GM19324 (cell line): ENCODE measurements around the gene POLR3G.
A peak's percentile ranks its signal among the peaks of the same experiment; 100 is the strongest.

ENCODE experiments used
- ATAC-seq: cut with Tn5 transposase; IDR thresholded peaks from one replicate; pipeline ENCODE4 v1.9.1; 2021; ENCODE audit warnings: mild to moderate bottlenecking, moderate library complexity; ENCODE audit not compliant: unreplicated experiment, low FRiP score

Gene POLR3G

DNA sequence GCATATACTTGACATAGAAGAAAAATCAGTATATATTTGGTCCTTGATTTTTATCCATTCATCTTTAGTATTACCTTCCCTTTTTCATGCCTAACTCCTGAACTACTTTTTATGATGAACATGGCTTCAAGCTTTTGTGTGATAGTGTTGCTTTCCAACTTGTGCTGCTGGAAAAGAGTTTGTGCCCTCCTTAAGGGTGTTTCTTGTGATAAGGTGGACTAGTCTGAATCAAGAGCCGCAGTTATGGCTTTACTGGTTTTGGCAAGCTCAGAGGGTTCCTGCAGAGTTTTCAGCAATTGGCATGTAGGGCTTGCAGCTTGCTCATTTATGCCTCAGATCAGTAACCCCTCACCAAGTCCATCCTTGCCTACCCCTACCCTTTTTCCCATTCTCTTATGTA is 20.5 kb downstream of the POLR3G start:
- ATAC-seq: no peak

DNA sequence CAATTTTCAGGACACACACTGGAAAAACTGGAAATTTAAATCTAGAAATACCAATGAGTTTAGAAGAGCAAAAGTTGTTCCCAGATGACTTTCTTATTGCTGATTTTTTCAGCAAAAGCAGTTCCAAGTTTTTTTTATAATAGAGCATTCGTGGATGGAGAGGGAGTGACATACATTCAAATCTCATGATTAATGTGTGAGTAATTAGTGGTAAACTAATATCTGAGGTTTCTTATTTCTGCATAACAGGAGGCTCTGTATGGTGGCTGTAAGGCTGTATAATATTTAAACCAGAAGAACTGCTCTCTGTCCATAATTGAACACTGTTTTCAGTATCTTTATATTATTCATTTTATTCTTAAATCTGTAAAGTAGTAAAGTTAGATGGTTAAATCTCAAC is 28.9 kb downstream of the POLR3G start:
- no peak for ATAC-seq

DNA sequence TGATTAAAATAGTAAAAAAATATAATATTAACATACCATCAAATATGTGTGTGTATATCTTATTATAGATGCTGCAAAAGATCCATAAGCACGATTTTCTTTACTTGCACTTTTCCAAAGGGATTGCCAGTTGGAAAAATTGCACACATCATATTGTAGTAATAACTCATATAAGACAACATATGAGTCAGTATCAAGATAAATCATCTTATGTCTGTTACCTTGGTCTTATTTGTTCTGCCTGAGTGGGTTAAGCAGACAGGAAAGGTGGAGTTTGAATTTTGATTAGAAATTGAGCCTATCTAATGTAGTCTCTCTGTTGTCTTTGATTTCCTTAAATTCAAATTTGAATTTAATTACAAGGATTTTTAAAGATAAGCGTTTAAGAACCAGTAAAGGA is 30.1 kb downstream of the POLR3G start:
- ATAC-seq: no peak

DNA sequence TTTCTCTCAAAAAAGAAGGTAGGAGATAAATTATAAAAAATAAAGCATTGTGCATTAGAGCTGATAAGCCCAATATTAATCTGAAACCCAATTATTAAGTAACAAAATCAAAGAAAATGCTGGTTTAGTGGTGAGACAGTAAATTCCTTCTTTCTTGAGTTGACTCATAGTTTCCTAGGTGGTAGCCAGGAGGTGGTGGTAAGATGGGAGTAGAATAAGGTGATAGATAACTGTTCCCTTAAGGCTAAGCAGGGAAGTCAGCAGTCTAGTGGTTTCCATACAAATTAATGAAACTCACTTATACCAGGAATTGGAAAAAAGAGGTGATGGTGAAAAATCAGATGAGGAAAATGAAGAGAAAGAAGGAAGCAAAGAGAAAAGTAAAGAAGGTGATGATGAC is 31.6 kb downstream of the POLR3G start:
- no peak for ATAC-seq

DNA sequence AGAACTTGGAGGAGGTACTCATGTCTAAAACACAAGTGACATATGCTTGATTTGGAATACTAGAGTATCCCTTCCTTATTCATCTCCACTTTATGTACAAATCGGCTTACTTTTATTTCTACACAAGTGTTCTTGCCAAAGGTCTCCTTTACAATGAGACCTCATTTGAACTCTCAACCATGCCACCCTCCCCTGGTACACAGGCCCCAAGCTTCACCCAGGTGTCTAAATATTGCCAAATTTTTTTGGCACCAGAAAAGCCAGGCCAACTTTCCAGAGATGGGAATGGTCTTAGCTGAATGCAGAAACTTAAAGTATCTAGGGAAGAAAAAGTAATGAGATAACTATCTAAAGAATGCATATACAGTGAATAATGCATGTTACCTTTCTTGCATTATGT is 35.8 kb downstream of the POLR3G start:
- ATAC-seq: no peak

- no peak for ATAC-seq
These were observed 39.9 kb downstream of the POLR3G start for GRCh38 chr5:90514520-90514919.

- no peak for ATAC-seq
These were observed 44.0 kb downstream of the POLR3G start for GRCh38 chr5:90518661-90519060.

- no peak for ATAC-seq
These were observed 44.4 kb downstream of the POLR3G start for GRCh38 chr5:90519081-90519480.

DNA sequence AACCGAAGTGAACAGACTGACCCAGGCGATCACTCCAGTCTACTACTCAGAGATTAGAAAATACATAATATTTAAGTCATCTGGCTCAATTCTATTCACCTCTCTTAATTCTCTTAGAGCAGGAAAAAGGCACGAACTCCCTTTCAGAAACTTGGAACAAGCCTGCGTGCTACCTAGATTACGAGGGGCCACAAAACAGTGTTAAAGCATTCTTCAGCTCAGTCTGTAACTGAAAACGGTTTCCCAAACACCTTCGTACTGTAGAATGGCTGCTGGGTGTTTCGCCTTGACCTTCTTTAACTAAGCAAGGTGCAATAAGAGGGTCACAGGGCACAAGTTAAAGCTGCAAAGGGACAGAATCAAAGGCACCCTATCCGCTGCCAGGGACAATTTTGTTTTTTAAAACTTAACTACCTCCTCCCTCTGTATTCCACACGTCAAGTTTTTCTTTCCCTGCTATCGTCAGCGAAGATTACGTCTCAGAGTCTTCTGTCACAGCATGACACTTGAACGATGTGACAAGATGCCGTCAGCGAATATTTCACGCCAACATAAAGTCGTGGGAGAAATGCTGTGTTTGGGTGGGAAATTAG is 54.0 kb downstream of the POLR3G start:
- ATAC-seq: peak; percentile 2

GRCh38 chr5:90529194-90529938 is 54.7 kb downstream of the POLR3G start, which contains the start of gene LYSMD3:
Gene LYSMD3, minus strand, starts transcription at chr5:90529584. Its CDS starts 4,295 bp downstream, at chr5:90525289.
- peak; percentile 97 for ATAC-seq

DNA sequence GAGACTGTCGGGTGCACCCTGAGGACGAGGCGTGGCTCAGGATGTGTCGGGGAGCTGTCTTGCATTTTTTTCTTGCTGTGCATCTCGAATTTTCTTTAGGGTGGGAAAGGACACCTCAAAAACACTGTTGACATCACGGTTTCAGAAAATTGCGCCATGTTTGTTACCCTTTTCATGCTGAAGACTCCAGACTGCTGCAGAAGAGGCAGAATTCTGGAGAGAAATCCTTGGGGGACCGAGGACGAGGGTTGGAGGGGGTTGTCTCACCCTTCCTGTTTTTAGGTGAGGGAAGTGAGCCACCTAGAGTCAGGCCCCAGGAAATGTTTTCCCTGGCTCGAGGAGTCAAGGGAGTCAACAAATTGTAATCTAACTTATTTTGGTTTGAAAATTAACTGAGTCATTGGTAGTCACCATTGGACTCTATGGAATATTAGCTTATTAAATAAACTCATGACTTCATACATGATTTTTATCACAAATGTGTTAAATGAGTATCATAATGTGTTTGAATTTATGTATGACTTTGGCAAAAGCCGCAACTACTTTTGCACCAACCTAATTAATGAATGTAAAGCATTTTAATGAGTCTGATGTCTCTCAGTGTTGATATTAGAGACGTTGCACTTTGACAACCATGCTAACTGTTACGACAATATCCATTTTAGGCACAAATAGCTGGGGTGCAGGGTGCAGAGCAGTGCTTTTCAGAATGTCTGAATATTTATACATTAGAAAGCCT is 55.4 kb downstream of the POLR3G start:
- ATAC-seq: peak; percentile 43

- ATAC-seq: no peak
These were observed 56.2 kb downstream of the POLR3G start for GRCh38 chr5:90530736-90531487.

- no peak for ATAC-seq
These were observed 59.1 kb downstream of the POLR3G start for GRCh38 chr5:90533794-90534193.

- ATAC-seq: no peak
These were observed 60.3 kb downstream of the POLR3G start for GRCh38 chr5:90534922-90535321.

GRCh38 chr5:90542827-90543519 is 68.3 kb downstream of the POLR3G start:
- ATAC-seq: no peak

DNA sequence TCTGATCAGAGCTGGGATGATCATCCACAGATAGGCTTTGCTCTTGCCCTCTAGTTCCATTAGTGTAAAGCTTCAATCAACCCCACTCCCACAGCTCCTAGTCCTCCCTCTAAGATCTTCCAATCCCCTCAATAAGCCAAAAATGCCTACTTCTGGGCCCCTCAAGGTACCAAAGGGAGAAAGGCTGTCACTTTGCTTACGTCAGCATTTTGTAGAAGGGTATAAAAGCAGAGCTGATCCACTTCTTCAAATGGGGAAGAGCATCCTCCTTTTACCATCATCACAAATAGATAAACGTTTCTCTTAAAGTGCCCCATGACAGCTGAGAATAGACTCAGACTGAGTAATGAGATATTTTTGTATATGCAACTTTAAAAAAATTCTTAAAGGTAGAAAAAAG is 70.8 kb downstream of the POLR3G start:
- ATAC-seq: no peak

GRCh38 chr5:90546216-90546837 is 71.7 kb downstream of the POLR3G start:
- no peak for ATAC-seq

DNA sequence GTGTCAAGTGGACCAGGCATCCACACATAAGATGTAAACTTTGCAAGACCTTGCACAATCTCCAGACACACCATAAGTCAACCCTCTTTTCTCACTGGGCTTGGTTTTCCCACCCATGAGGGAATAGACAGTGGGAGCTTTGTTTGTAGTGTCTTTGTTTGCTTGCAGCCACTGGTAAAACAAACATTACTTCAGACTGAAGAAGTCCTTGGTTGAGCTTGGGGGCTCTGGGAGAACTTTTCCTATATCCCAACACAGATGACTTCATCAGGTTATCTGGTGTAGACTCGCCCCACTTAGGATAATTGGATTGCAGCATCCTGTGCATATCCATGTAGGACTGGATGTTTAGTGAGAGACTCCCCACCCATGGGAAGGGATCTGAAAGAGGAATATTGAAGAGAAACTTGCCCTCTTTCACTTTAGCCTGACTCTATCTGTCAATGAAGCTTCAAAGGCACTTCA is 72.4 kb downstream of the POLR3G start:
- no peak for ATAC-seq

- no peak for ATAC-seq
These were observed 73.5 kb downstream of the POLR3G start for GRCh38 chr5:90548069-90548593.
